GM12874 (cell line): ENCODE data around the gene ZDHHC21.

Experiments used
- TF ChIP-seq, protein P1 (sequence below): IDR thresholded peaks from 2 replicates; pipeline ENCODE4 v1.5.1; 2011; ENCODE audit warnings: low read depth, mild to moderate bottlenecking, control low read depth, low read length, moderate library complexity; ENCODE audit not compliant: insufficient read depth

Gene ZDHHC21

DNA sequence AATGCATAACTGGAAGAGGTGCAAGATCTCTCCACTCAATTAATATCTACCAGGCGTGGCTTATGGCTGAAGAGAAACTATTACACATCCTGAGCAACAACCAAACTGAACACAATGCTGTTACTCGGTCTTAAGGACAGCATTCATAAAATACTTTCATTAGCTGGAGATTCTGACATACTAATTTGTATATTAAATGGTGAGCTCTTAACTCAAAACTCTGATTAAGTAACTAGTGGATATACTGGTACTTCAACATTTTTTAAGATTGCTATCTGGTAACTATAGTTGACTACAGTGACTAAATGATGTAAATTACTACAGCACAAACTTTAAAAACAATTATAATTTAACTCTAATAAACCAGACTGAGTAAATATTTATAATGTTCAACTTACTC is 15.8 kb downstream of the ZDHHC21 start:
- TF ChIP-seq, protein P1, sequence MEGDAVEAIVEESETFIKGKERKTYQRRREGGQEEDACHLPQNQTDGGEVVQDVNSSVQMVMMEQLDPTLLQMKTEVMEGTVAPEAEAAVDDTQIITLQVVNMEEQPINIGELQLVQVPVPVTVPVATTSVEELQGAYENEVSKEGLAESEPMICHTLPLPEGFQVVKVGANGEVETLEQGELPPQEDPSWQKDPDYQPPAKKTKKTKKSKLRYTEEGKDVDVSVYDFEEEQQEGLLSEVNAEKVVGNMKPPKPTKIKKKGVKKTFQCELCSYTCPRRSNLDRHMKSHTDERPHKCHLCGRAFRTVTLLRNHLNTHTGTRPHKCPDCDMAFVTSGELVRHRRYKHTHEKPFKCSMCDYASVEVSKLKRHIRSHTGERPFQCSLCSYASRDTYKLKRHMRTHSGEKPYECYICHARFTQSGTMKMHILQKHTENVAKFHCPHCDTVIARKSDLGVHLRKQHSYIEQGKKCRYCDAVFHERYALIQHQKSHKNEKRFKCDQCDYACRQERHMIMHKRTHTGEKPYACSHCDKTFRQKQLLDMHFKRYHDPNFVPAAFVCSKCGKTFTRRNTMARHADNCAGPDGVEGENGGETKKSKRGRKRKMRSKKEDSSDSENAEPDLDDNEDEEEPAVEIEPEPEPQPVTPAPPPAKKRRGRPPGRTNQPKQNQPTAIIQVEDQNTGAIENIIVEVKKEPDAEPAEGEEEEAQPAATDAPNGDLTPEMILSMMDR: no peak

DNA sequence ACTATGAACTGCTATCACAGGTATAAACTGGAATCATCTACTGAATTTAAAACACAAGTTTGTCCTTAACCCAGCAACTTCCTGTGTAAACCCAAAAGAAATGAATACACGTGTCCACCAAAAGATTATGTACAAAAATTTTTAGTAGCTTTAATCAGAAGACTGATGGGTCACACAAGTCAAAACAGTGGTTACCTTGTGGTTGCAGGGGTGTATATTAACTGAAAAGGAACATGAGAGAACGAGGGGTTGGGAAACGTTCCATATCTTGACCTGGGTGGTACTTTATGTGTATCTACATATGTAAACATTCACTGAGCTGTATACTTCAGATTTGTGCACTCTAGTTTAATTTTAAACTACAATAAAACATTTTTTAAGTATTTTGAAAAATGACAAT is 18.6 kb downstream of the ZDHHC21 start:
- TF ChIP-seq, protein P1: no peak

DNA sequence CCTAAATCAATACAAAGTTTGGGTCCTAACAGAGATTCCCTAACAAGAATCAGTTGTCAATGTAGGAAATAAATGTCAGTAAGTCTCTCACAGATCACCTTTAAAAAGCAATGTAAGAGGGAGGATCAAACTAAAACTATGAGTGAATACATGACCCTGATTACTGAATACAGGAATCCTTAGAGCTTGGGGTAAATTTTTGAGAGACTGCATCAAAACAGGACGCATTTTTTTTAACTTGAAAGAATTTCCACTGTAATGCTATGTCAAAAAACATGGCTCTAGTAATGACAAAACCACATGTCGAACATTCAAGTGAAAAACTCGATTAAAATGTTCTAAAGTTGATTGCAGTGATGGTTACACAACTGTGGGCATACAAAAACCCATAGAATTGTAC is 21.9 kb downstream of the ZDHHC21 start:
- TF ChIP-seq, protein P1: no peak

DNA sequence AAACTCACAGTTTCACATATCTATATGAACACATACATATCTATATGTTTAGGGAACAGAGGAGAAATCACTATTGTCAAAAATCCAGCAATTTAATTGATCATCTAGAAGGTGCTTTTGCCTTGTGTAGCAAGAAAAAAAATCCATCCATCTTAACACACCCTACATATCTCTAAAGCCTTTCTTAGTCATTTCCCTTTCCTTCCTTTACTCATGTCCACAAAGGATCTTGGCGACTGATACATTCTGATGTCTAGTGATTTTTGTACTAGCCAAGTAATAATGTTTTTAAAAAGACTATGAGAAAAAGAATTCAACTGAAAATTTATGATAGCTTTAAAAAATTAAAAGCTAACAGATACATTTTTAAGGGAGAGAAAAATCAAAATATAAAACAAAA is 22.5 kb downstream of the ZDHHC21 start:
- TF ChIP-seq, protein P1: no peak

DNA sequence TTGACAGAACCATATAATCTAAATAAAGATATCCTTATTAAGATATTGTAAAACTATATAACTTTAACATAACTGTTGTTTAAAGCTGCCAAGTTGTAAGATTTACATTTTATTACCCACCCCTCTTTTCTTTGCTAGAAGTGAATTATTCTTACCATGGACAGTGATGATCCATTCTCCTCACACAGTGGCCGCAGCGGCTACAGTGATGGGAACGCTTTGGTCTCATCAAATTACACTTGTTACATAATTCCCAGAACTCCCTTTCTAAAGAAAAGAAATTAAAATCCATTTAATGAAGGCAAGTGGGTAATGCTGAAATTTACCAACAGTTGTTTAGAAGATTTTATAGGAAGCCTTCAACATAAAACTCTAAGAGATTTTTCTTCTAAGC is 31.2 kb downstream of the ZDHHC21 start:
- TF ChIP-seq, protein P1: no peak

DNA sequence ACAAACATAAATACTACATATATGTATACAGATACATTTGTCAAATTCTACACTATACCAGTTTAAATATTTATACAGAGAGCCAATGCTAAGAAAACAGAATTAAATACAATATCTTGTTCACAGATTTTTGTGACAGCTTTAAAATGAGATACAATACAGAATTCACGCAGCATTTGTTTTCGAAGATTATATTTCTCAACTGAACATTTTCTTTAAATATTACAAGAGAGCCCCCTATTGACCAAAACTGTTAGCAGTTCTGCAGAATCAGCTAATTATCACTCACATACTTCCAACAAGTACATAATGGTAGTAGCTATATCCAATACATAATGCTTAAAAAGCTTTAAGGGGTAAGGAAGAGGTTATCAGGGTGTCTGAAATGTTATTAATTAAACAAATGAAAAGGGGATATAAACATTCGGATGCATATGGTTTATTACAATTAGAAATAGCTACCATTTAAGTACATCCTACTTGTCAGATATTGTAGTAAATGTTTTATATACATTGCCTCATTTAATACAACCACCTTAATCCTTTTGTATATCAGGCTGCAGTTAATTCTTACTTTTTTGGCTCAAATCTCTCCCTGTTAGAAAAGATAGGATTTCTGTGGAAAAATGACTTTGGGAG is 31.7 kb downstream of the ZDHHC21 start:
- TF ChIP-seq, protein P1: 0 out of 2 replicates have a peak, but pooled peaks have one; percentile 25

DNA sequence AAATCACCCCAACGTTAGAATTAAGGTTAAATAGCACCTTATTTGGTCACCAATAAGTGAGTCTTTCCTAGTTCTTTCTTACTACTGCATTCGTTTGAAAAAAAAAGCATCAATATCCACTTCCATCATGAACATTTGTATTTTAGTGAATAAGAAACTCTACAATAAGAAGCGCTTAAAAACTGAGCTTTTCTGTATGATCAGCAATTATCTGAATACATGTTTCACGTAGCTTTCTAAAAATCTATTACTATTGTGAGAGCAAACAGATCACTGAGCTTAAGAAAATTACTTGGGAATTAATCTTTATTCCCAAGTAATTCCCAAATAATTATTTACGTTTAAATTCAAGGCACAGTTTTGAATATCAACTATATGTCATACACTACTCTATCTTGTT is 32.5 kb downstream of the ZDHHC21 start:
- TF ChIP-seq, protein P1: no peak
